PFSK-1 (cell line): ENCODE data around the gene PC.

Source experiments
- FOXP2 ChIP-seq: optimal IDR thresholded peaks from 2 replicates; pipeline ENCODE3; 2011; ENCODE audit warnings: borderline replicate concordance, control low read depth, inconsistent platforms; ENCODE audit not compliant: insufficient read depth; ENCODE audit errors: extremely low read length, extremely low read depth
- POLR2AphosphoS5 ChIP-seq: IDR thresholded peaks from 2 replicates; pipeline ENCODE4 v1.6.1; 2012; ENCODE audit warnings: low read depth, mild to moderate bottlenecking, control low read depth, low read length, moderate library complexity
- REST ChIP-seq, 2 experiments: IDR thresholded peaks; 2 replicates each; pipeline versions ENCODE4 v1.6.1 to v1.8.0; 2011 to 2012; ENCODE audit warnings: low read depth in 2 of 2, low read length in 2 of 2, control low read depth in 1 of 2, inconsistent platforms in 1 of 2, mild to moderate bottlenecking in 1 of 2, moderate library complexity in 1 of 2; ENCODE audit not compliant: insufficient read depth in 1 of 2
- SIN3A ChIP-seq: IDR thresholded peaks from 2 replicates; pipeline ENCODE4 v1.6.1; 2012; ENCODE audit warnings: mild to moderate bottlenecking, low read length, moderate library complexity, borderline replicate concordance; ENCODE audit not compliant: insufficient read depth
- TAF1 ChIP-seq: IDR thresholded peaks from 2 replicates; pipeline ENCODE4 v1.6.1; 2012; ENCODE audit warnings: low read length, control low read depth, borderline replicate concordance; ENCODE audit not compliant: insufficient read depth

Gene PC

DNA sequence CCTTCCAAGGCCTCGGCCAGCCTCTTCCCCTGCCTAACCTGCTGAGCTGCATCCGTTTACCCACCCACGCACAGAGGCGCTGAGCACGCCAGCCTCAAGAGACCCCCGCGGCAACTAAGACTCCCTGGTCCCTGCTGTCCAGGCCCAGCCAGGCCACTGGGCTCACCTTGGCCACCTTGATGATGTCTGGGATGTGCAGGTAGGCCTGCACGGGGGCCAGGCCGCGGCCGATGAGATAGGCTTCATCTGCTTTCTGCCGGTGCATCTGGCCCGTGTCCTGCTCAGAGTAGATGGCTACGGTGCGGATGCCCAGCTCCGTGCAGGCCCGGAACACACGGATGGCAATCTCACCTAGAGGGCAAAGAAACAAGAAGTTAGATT lies 86.7 kb downstream of the PC start:
- TF ChIP-seq REST (IDR thresholded peaks at IDR 0.05; ENCODE audit: insufficient read depth in 1 of 2, low read depth in 2 of 2, low read length in 2 of 2), result no peak
- TF ChIP-seq SIN3A, result no peak
- no peak for TF ChIP-seq TAF1
- no peak for TF ChIP-seq FOXP2
- TF ChIP-seq POLR2AphosphoS5, result no peak

GRCh38 chr11:66870616-66871520 lies 87.3 kb downstream of the PC start:
- no peak for TF ChIP-seq FOXP2
- no peak for TF ChIP-seq REST (IDR thresholded peaks at IDR 0.05; ENCODE audit: insufficient read depth in 1 of 2, low read depth in 2 of 2, low read length in 2 of 2)
- TF ChIP-seq POLR2AphosphoS5, result no peak
- no peak for TF ChIP-seq SIN3A
- TF ChIP-seq TAF1, result no peak

DNA sequence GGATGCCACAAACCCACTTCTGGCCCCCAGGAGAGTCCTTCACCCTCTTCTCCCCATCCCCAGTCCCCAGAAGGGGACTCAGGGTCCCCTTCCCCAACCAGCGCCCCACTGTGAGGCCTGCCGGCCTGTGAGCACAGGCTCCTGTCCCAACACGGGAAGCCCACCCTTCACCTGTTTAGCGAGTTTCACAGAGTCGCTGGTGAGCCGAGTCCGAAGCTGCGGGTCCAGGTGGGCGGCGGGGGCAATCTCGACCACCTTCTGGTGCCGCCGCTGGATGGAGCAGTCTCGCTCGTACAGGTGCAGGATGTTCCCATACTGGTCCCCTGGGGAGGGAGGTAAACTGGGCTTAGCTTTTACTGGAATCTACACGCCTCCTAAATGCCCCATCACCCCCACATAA lies 88.1 kb downstream of the PC start:
- no peak for TF ChIP-seq FOXP2
- TF ChIP-seq REST (IDR thresholded peaks at IDR 0.05; ENCODE audit: insufficient read depth in 1 of 2, low read depth in 2 of 2, low read length in 2 of 2), result no peak
- TF ChIP-seq SIN3A, result no peak

GRCh38 chr11:66869567-66869870 lies 88.7 kb downstream of the PC start:
- no peak for TF ChIP-seq SIN3A
- TF ChIP-seq TAF1, result no peak
- TF ChIP-seq REST (IDR thresholded peaks at IDR 0.05; ENCODE audit: insufficient read depth in 1 of 2, low read depth in 2 of 2, low read length in 2 of 2), result no peak
- TF ChIP-seq POLR2AphosphoS5, result no peak
- no peak for TF ChIP-seq FOXP2
